Endodermal cell (in vitro differentiated cells): ENCODE measurements around the gene ASPA. TPM values are rescaled to one million over a fixed set of nuclear protein-coding genes. Genes with fewer than 3 reads are reported as not detected.
"Not testable (repeated sequence)": the region's sequence is repeated elsewhere in the genome, so short reads cannot be mapped to it uniquely, and the experiment has no call there.

ENCODE experiments used
- DNase-seq: peaks from one replicate; pipeline ENCODE4 v3.0.0-alpha.2; 2017
- H3K27ac ChIP-seq: 2 replicates; pipeline ENCODE4 v1.5.1; 2013; ENCODE audit warnings: mild to moderate bottlenecking, low read depth, low read length, moderate library complexity
- H3K27me3 ChIP-seq: 2 replicates; pipeline ENCODE4 v1.6.1; 2013; ENCODE audit warnings: mild to moderate bottlenecking, low read length, moderate library complexity; ENCODE audit not compliant: insufficient read depth, control insufficient read depth, poor library complexity, severe bottlenecking
- H3K36me3 ChIP-seq: 2 replicates; pipeline ENCODE4 v1.7.0; 2013; ENCODE audit warnings: mild to moderate bottlenecking, low read length, moderate library complexity; ENCODE audit not compliant: control insufficient read depth, insufficient read depth
- H3K4me1 ChIP-seq: one replicate; pipeline ENCODE4 v1.7.0; 2013; ENCODE audit warnings: low read length; ENCODE audit not compliant: control insufficient read depth, insufficient read depth
- H3K4me3 ChIP-seq: 2 replicates; pipeline ENCODE4 v1.5.1; 2013; ENCODE audit warnings: mild to moderate bottlenecking, low read length, moderate library complexity
- H3K9ac ChIP-seq: 2 replicates; pipeline ENCODE4 v1.6.1; 2013; ENCODE audit warnings: mild to moderate bottlenecking, low read length, moderate library complexity; ENCODE audit not compliant: poor library complexity, severe bottlenecking; ENCODE audit errors: extremely low read depth
- H3K9me3 ChIP-seq: 2 replicates; pipeline ENCODE4 v1.6.1; 2013; ENCODE audit warnings: mild to moderate bottlenecking, low read length, moderate library complexity; ENCODE audit not compliant: control insufficient read depth
- H3K27ac Mint-ChIP-seq: 2 replicates; pipeline ENCODE4 v1.8.0; 2020; ENCODE audit warnings: mixed read lengths
- H3K27me3 Mint-ChIP-seq: 2 replicates; pipeline ENCODE4 v1.8.0; 2021; ENCODE audit warnings: mild to moderate bottlenecking, mixed read lengths; ENCODE audit not compliant: insufficient read depth
- H3K36me3 Mint-ChIP-seq: 2 replicates; pipeline ENCODE4 v1.8.0; 2020; ENCODE audit warnings: low read depth, mixed read lengths
- H3K4me1 Mint-ChIP-seq: 2 replicates; pipeline ENCODE4 v1.8.0; 2020; ENCODE audit warnings: mixed read lengths
- H3K4me3 Mint-ChIP-seq: 2 replicates; pipeline ENCODE4 v1.8.0; 2020; ENCODE audit warnings: mild to moderate bottlenecking, moderate library complexity, mixed read lengths
- H3K9me3 Mint-ChIP-seq: 2 replicates; pipeline ENCODE4 v1.8.0; 2020; ENCODE audit warnings: mild to moderate bottlenecking, mixed read lengths
- CTCF ChIP-seq: fragments of 200-600 bp; sonication (generic); conservative IDR thresholded peaks from 2 replicates; pipeline ENCODE4 v1.5.0; 2021; ENCODE audit warnings: antibody characterized with exemption, mild to moderate bottlenecking
- WGBS, 2 experiments: methylation state at CpG; one replicate each; pipeline versions ENCODE4 v1.1.5 to v1.1.7; 2013; ENCODE audit warnings: missing lambda C conversion rate in 2 of 2, mixed read lengths in 1 of 2; ENCODE audit not compliant: insufficient coverage in 1 of 2, insufficient read length in 1 of 2; 5-methylcytosine and 5-hydroxymethylcytosine counted together
- total RNA-seq, 2 donors: library from RNA; stranded (reverse); fragmentation: NEBNext Ultra II Directional in 1 of 2; extraction: Animal tissue kit (Norgen Biotek cat#: 25700) in 1 of 2; gene quantifications; 2 replicates in 1 of 2; 3 replicates in 1 of 2; pipeline ENCODE4 v1.2.1, GENCODE V29; 2021

The ASPA gene
- total RNA-seq, 2 donors from 2014 or later, result not detected

- no peak overlapping the region for H3K9ac ChIP-seq
- 92 to 98% methylated on average over 4 to 7 of the region's 8 CpGs for WGBS, 2 experiments
Measured at GRCh38 chr17:3511852-3512504, 36.2 kb downstream of the ASPA start.

GRCh38 chr17:3512505-3513171 is 36.8 kb downstream of the ASPA start:
- no peak overlapping the region for H3K27ac Mint-ChIP-seq
- H3K9me3 Mint-ChIP-seq, result peaks cover 9% of the 10 kb centered on the region
- H3K27me3 ChIP-seq, result no peaks in the 10 kb centered on the region
- DNase-seq, result peak; percentile 70
- no peaks in the 10 kb centered on the region for H3K4me1 Mint-ChIP-seq
- no peaks in the 10 kb centered on the region for H3K9me3 ChIP-seq
- H3K36me3 Mint-ChIP-seq, result peaks cover 69% of the 10 kb centered on the region
- peak overlapping the region; percentile 74 for H3K27ac ChIP-seq
- peaks cover 30% of the 10 kb centered on the region for H3K36me3 ChIP-seq
- 47 to 68% methylated on average over 19 to 20 of the region's 20 CpGs for WGBS, 2 experiments
- TF ChIP-seq CTCF, result no peak
- H3K4me1 ChIP-seq, result no peaks in the 10 kb centered on the region
- no peak overlapping the region for H3K9ac ChIP-seq
- no peaks in the 10 kb centered on the region for H3K27me3 Mint-ChIP-seq
- H3K4me3 ChIP-seq, result no peak overlapping the region
- no peak overlapping the region for H3K4me3 Mint-ChIP-seq

More at GRCh38 chr17:3511852-3512504, 36.2 kb downstream of the ASPA start:
- H3K27ac Mint-ChIP-seq, result no peak overlapping the region
- no peaks in the 10 kb centered on the region for H3K9me3 ChIP-seq
- H3K4me3 ChIP-seq, result no peak overlapping the region
- no peak for TF ChIP-seq CTCF
- H3K4me1 Mint-ChIP-seq, result no peaks in the 10 kb centered on the region
- no peaks in the 10 kb centered on the region for H3K4me1 ChIP-seq
- no peaks in the 10 kb centered on the region for H3K27me3 ChIP-seq
- no peak overlapping the region for H3K27ac ChIP-seq
- no peak for DNase-seq
- H3K27me3 Mint-ChIP-seq, result no peaks in the 10 kb centered on the region
- peaks cover 30% of the 10 kb centered on the region for H3K36me3 ChIP-seq
- H3K36me3 Mint-ChIP-seq, result peaks cover 67% of the 10 kb centered on the region
- H3K9me3 Mint-ChIP-seq, result peaks cover 9% of the 10 kb centered on the region
- no peak overlapping the region for H3K4me3 Mint-ChIP-seq

GRCh38 chr17:3513305-3514035 is 37.7 kb downstream of the ASPA start:
- Histone ChIP-seq H3K27me3 (no peaks in the 10 kb centered on the region), H3K4me1 (no peaks in the 10 kb centered on the region), H3K4me3 (no peak overlapping the region), H3K36me3 (peaks cover 37% of the 10 kb centered on the region), H3K9me3 (no peaks in the 10 kb centered on the region), H3K9ac (no peak overlapping the region), H3K27ac (peak overlapping the region; percentile 74)
- peaks cover 69% of the 10 kb centered on the region for H3K36me3 Mint-ChIP-seq
- H3K4me1 Mint-ChIP-seq, result no peaks in the 10 kb centered on the region
- 80 to 90% methylated on average over 7 to 22 of the region's 23 CpGs for WGBS, 2 experiments
- DNase-seq, result peak; percentile 38
- H3K27ac Mint-ChIP-seq, result no peak overlapping the region
- H3K4me3 Mint-ChIP-seq, result no peak overlapping the region
- TF ChIP-seq CTCF, result no peak
- peaks cover 9% of the 10 kb centered on the region for H3K9me3 Mint-ChIP-seq
- H3K27me3 Mint-ChIP-seq, result no peaks in the 10 kb centered on the region

- DNase-seq, H3K27ac Mint-ChIP-seq, H3K27me3 ChIP-seq, H3K4me3 Mint-ChIP-seq, H3K9ac ChIP-seq, H3K4me1 ChIP-seq, H3K9me3 Mint-ChIP-seq, H3K4me3 ChIP-seq, H3K4me1 Mint-ChIP-seq, H3K27me3 Mint-ChIP-seq, H3K27ac ChIP-seq, H3K9me3 ChIP-seq: not testable (repeated sequence)
- peaks cover 67% of the 10 kb centered on the region for H3K36me3 Mint-ChIP-seq
- H3K36me3 ChIP-seq, result peaks cover 37% of the 10 kb centered on the region
- 95 to 98% methylated on average over 11 of the region's 11 CpGs for WGBS, 2 experiments
Measured at GRCh38 chr17:3514167-3514566, 38.4 kb downstream of the ASPA start.
